GM21390 (cell line): ENCODE measurements around the gene KLK7.

Source experiments
- ATAC-seq: cut with Tn5 transposase; IDR thresholded peaks from one replicate; pipeline ENCODE4 v1.9.1; 2021; ENCODE audit not compliant: unreplicated experiment

Gene KLK7

GRCh38 chr19:50939596-50939995, 44.1 kb downstream of the KLK7 start:
- no peak for ATAC-seq

GRCh38 chr19:50933640-50934039, 50.1 kb downstream of the KLK7 start:
- no peak for ATAC-seq

GRCh38 chr19:50932690-50933083, 51.0 kb downstream of the KLK7 start:
- ATAC-seq, result no peak

GRCh38 chr19:50932018-50932689, 51.6 kb downstream of the KLK7 start:
- ATAC-seq, result no peak

- ATAC-seq, result no peak
Measured at GRCh38 chr19:50931023-50931422, 52.7 kb downstream of the KLK7 start.

DNA sequence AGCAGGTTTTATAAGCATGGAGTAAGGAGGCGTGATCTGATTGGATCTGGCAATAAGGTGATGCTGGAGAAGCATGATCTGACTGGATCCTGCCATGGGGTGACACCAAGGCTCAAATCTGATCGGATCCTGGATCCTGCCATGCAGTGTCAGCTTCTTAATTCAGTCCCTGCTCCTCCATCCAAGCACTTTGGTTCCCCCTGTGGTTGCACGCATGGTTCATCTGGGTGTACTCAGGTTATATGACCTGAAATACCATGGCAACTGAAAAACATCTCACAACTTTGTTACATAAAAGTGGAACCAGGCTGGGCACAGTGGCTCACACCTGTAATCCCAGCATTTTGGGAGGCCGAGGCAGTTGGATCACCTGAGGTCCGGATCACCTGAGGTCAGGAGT, 54.9 kb downstream of the KLK7 start:
- ATAC-seq, result no peak
